GM19468 (cell line): ENCODE data around the gene AGER.
"Not testable (repeated sequence)": the region's sequence is repeated elsewhere in the genome, so short reads cannot be mapped to it uniquely, and the experiment has no call there.

Source experiments
- ATAC-seq: cut with Tn5 transposase; IDR thresholded peaks from one replicate; pipeline ENCODE4 v1.9.1; 2021; ENCODE audit warnings: mild to moderate bottlenecking, moderate library complexity, moderate number of reproducible peaks; ENCODE audit not compliant: unreplicated experiment; ENCODE audit errors: extremely low read depth

AGER gene

DNA sequence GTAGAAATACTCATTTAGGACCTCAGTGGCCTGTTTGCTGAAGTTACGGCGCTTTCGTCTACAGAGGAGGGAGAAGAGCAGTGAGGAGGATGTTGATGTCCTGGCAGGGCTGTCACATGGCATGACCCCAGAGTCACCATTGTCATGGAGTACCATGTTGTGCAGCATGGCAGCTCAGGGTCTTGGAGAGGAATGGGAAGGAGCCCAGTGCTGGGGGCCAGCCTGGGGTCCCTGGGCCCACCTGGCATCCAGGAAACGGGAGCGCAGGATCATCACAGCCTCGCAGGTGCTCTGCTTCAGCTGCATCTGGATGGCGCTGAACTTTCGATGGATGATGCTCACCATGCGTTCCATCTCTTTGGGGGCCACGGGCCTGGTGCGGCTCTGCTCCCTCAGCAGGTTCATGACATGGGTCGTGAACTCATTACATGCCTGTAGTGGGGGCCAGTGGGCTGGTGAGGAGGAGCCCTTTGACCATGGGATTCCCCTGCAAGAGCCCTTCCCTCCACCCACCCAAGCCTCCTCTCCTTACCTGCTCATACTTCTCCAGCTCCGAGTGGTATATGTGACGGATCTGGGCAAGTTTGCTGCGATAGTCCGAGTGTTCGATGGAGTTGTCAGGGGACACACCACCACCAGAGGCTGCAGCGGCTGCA lies 3.8 kb upstream of the AGER start:
- ATAC-seq = not testable (repeated sequence)

DNA sequence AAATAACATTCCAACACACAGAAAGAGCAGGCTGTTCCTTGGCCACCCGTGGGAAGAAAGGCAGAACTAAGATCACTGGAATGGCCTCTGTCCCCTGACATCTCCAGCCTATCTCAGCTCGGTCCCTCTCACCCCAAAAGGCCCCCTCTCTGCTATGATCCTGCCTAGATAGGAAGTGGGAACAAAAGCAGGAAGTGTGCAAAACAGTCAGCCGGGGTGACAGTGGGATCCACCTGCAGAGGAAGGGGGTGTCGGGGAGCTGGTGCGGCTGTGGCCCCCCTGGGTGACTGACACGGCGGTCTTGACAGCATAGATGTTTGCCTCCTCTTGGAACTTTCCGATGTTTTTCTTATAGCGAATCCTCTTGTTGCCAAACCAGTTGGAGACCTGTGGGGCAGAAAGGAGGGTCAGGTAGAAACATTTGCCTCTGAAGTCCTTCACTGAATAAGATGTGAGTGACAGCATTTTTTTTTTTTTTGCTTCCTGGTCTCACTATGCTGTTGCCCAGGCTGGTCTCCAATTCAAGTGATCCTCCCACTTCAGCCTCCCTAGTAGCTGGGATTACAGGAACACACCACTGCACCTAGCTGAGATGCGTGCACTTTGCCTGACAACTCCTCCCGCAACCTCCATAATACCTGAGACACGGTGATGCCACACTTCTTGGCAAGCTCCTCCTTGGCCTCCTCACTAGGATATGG lies 3.1 kb upstream of the AGER start:
- no peak for ATAC-seq

- not testable (repeated sequence) for ATAC-seq
These were observed 2.2 kb upstream of the AGER start for GRCh38 chr6:32186151-32186840.

DNA sequence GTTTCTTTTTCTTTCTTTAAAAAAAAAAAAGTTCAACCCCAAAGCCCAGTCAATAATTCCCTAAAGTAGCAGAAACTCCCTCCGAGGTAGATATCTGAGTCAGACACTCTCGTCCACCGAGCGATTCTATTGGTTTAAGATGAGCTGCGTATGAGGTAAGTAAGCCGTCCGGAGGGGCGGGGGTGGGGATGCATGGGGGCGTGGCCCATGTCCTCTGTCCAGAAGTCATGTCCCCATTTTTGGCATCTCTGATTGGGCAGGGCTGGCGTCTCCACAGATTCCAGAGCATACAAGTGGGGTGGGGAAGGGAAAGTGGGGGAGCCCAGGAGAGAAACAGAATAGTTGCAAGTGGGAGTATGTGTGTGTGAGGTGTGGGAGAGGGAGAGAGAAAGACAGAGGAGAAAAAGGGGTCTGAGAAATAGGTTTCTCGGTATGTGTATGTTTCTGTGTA lies 1.7 kb upstream of the AGER start:
- ATAC-seq = not testable (repeated sequence)

- ATAC-seq = no peak
These were observed 470 bp downstream of the AGER start for GRCh38 chr6:32183483-32184083.

- no peak for ATAC-seq
These were observed 1.0 kb downstream of the AGER start for GRCh38 chr6:32183030-32183429.

DNA sequence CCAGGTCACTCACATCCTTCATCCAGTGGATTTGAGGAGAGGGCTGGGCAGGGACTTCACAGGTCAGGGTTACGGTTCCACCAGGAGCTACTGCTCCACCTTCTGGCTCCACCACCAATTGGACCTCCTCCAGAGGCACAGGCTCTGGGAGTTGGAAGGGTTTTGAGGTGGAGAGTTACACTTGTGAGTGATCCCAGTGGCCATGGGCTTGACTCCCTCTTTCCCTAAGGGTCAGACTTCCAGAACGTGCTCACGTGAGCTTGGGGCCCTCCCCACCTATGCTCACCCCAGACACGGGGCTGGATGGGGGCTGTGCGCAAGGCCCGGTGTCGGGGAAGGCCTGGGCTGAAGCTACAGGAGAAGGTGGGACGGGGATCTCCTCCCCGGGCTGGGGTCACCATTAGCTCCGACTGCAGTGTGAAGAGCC lies 1.5 kb downstream of the AGER start:
- ATAC-seq = no peak

DNA sequence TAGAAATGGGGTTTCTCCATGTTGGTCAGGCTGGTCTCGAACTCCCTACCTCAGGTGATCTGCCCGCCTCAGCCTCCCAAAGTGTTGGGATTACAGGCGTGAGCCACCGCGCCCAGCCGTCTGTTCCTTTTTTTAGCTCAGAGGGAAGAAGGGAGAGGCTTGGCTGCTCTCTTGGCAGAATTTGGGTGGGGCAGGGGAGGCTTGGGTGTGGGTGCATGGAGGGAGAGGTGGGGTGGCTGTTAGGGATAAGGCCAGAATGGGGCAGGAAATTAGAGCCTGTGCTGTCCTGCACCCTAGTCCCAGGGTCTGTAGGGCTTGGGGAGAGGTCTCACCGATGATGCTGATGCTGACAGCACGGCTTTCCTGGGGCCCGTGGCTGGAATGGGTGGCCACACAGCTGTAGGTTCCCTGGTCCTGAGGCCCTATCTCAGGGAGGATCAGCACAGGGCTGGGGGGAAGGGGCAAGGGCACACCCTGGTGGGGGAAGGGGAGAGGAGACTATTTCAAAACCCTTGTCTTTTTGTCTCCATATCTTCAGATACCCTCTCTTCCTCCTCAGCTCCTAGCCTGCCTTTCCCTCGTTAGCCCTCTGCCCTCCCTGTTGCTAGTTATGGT lies 2.0 kb downstream of the AGER start:
- no peak for ATAC-seq

DNA sequence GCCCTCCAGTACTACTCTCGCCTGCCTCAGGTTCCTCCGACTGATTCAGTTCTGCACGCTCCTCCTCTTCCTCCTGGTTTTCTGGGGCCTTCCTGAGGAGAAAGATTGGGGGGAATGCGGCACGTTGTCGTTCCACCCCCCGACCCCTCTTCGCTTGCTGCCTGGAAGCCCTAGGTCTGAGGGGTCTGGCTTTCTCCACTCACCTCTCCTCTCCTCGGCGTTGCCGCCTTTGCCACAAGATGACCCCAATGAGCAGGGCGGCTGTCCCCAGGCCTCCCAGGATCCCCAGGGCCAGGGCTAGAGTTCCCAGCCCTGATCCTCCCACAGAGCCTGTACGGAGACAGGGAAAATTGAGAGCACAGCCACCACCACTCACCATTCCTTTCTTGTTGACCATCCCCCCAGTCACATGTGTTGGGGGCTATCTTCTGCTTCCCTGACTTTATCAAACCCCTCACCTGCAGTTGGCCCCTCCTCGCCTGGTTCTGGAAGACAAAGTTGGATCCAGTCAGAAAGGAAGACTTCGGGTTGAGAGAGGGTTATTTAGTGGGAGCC lies 2.8 kb downstream of the AGER start:
- ATAC-seq = no peak

DNA sequence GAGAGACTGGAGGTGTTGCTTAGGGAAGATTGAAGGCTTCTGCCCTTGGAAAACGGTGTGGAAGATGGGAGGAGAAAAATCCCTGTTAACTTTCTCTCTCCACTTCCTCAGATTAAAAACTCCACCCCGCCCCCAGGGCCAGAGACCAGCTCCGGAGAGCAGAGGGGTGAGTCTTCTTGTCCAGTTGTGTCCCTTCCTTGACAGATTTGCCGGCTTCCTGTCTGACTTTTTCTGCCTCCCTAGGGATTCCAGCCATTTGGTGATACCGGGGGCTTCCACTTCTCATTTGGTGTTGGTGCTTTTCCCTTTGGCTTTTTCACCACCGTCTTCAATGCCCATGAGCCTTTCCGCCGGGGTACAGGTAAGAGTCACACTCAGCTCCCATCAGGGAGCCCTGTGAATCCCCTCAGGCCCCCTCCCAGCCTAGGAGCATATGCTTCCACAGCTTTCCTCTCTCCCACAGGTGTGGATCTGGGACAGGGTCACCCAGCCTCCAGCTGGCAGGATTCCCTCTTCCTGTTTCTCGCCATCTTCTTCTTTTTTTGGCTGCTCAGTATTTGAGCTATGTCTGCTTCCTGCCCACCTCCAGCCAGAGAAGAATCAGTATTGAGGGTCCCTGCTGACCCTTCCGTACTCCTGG lies 4.2 kb downstream of the AGER start:
- no peak for ATAC-seq

- ATAC-seq = no peak
These were observed 5.3 kb downstream of the AGER start for GRCh38 chr6:32178547-32179440.

DNA sequence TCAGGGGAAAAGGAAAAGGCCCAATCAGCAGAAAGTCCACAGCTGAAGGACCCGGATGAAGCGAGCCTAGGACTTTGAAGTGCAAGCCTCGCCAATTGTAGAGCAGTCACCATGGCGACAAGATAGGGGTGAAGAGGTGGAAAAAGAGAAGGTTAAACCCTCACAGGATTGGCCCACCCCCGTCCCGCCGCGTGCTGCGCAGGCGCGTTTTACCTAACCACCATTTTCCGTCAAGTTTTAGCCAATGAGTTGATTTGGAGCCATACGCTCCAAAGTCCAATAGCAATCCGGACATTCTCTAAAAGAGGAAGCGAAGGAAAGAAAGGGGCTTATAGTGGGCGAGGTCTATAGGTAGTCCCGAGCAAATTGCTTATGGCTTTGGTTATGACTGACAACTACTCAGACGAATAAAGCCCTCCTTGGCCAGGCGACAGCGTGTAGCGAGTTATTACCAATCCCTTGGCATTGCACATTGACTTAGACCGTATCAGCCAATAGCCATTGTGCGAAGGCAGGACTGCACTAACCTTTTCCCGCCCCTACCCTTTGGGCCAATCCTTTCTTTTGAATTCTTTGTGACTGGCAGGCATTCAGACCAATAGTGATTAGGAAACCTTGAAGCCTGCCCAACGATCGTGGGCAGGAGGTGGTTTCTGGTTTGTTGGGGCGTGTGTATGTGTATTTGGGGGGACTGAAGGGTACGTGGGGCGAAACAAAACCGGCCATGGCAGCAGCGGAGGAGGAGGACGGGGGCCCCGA lies 6.1 kb downstream of the AGER start, which contains the start of gene RNF5:
Gene RNF5 (plus strand): TSS at position 618 of the 759 bp plus-strand sequence. CDS start 107 bp downstream, at position 725.
- ATAC-seq = peak; percentile 86

DNA sequence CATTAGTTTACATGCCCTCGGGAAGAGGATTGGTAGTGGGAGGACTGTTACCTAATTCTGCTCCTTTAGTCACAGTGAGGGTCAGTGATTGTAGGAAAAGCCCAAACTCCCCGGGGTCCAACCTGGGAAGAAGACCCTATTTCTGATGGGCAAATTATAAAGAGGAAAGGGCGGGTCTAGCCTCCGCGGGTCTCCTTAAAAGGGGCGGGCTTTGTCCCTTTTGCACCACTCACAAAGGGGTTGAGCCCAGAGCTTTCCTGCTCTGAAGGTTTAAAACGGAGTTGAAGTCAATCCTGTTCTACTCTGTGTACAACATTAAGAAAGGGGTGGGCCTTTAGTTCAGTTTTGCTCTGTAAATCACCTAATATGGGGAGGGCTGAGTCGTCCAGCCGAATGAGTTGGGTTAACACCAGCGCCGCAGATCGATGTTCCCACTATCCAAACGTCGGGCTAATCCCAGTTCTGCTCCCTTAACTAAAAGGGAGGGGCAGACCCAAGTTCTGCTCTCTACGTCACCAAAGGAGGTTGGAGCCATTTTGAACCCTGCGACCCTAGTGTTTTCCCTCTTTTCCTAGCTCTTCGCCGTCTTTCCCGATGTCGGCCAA lies 6.8 kb downstream of the AGER start:
- no peak for ATAC-seq

GRCh38 chr6:32176476-32177182 lies 7.4 kb downstream of the AGER start:
- ATAC-seq = no peak

DNA sequence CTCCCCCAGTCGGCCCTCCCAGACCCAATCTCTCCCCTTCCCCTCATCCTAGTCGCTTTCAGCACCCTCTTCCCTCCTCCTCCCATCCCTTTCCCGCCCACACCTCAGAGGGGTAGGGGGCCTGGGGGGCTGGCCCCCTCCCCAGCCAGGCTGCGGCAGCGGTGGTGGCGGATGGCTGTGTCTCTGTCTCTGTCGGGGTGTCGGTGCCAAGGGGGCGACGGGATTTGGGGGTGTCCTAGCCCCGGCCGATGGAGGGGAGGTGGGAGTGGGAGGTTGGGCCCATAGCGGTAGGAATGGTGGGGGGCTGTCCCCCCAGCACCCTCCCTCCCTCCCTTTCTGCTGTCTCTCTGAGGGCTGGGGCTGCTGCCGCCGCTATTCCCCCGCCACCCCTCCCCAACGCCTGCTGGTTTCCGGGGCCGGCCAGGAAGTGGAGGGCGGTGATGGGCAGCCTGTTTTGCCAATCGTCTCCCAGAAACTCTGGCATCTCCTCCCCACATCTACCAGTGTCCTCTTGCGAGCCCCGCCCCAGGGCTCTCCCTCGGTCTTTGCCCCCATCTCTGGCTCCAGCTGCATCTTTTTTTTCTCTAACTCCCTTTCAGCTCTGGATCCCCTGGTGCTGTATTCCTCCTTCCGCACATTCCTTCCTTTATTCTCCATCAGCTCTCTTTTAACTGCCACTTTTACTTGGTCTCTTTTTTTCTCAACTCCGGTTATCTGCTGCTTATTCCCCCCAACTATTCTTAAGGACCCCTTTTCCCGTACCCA lies 8.2 kb downstream of the AGER start, which contains the start of gene AGPAT1:
Gene AGPAT1 (minus strand): TSS at position 374 of the 765 bp plus-strand sequence. CDS start 4,588 bp downstream, outside the sequence.
- ATAC-seq = no peak

DNA sequence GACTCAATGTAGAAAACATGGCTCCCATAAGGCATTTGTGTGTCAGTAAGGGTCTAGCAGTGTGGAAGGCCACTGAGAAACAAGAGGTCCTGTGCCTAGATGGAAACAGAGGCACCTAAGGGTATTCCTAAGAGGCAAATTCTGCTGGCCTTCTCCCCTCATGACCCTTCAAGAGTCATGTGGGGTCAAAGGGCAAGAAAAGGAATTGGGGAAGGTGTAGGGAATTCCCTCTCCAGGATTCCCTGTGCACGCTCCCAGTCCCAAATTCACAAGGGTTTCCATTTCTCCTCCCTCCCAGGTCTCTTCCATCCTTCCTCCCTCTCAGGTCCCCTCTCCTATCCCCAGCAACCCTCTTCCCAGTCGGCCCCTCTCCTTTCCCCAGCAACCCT lies 8.7 kb downstream of the AGER start:
- no peak for ATAC-seq
